Panc1 (cell line): ENCODE measurements around the gene FTL. TPM values are rescaled to one million over a fixed set of nuclear protein-coding genes. Genes with fewer than 3 reads are reported as not detected.
A peak's percentile ranks its signal among the peaks of the same experiment; 100 is the strongest.

ENCODE experiments used
- ATAC-seq: fragments of 200-7000 bp; cut with Tn5 transposase; 2 replicates; pipeline ENCODE4 v1.9.1; 2020; ENCODE audit warnings: mild to moderate bottlenecking, moderate library complexity
- BruUV-seq: library from RNA; stranded (reverse); fragments of 400-500 nt; replicated peaks from 2 replicates; lab custom pipeline; 2021; lab: Mats Ljungman, UMichigan
- CTCF ChIA-PET: fragments of 300-600 bp; sonication (Branson Sonifier 250); formaldehyde crosslinking; loops from one replicate; lab custom pipeline; 2022; ENCODE audit warnings: antibody characterized with exemption; lab: Charles Lee
- POLR2A ChIA-PET: fragments of 300-600 bp; sonication (Branson Sonifier 250); formaldehyde crosslinking; loops from one replicate; lab custom pipeline; 2022; ENCODE audit warnings: antibody characterized with exemption; lab: Charles Lee
- DNase-seq: peaks from one replicate; pipeline ENCODE4 v3.0.0-alpha.2; 2010; ENCODE audit warnings: low read depth, low spot score
- H3K27ac ChIP-seq: 2 replicates; pipeline ENCODE4 v1.5.1; 2011; ENCODE audit warnings: mild to moderate bottlenecking, low read length, inconsistent platforms
- H3K27me3 ChIP-seq: fragments of 200-500 bp; sonication (Bioruptor generic); 2 replicates; pipeline ENCODE4 v1.6.0; 2014; ENCODE audit warnings: low read length, inconsistent platforms; ENCODE audit not compliant: control insufficient read depth, insufficient read depth
- H3K36me3 ChIP-seq: fragments of 200-500 bp; sonication (Bioruptor generic); 2 replicates; pipeline ENCODE4 v1.5.1; 2014; ENCODE audit warnings: inconsistent platforms, mild to moderate bottlenecking, low read length, moderate library complexity; ENCODE audit not compliant: control insufficient read depth, insufficient read depth
- H3K4me1 ChIP-seq: 2 replicates; pipeline ENCODE4 v1.5.1; 2011; ENCODE audit warnings: inconsistent platforms, mild to moderate bottlenecking, low read length, moderate library complexity; ENCODE audit not compliant: control insufficient read depth, insufficient read depth
- H3K4me3 ChIP-seq, 2 experiments: 2 replicates each; pipeline ENCODE4 v1.5.1; 2011 to 2012; ENCODE audit warnings: low read depth in 2 of 2, low read length in 2 of 2, mild to moderate bottlenecking in 2 of 2, inconsistent platforms in 1 of 2, moderate library complexity in 1 of 2
- H3K9me3 ChIP-seq: fragments of 200-500 bp; sonication (Bioruptor generic); 2 replicates; pipeline ENCODE4 v1.5.1; 2014; ENCODE audit warnings: low read depth, mild to moderate bottlenecking, inconsistent platforms, low read length, moderate library complexity; ENCODE audit not compliant: control insufficient read depth, insufficient read depth
- POLR2AphosphoS5 ChIP-seq: IDR thresholded peaks from 2 replicates; pipeline ENCODE4 v1.6.1; 2012; ENCODE audit warnings: mild to moderate bottlenecking, low read depth, low read length, moderate library complexity
- SIN3A ChIP-seq: IDR thresholded peaks from 2 replicates; pipeline ENCODE4 v1.6.1; 2012; ENCODE audit warnings: low read depth, mild to moderate bottlenecking, low read length, moderate library complexity, borderline replicate concordance; ENCODE audit not compliant: insufficient read depth
- TCF7L2 ChIP-seq: IDR thresholded peaks from 2 replicates; pipeline ENCODE4 v1.6.1; 2011; ENCODE audit warnings: mild to moderate bottlenecking, low read depth, low read length, inconsistent platforms
- in situ Hi-C: cut with HindIII; loops from 2 replicates; pipeline ENCODE4 v1.10.0; 2016; ENCODE audit warnings: low sequenced_read_pairs, low pct_unique_long_range_greater_than_20kb
- intact Hi-C: fragments of 100-400 bp; cut with micrococcal nuclease; formaldehyde crosslinking; loops from one replicate; pipeline ENCODE4 v1.10.0; 2022; ENCODE audit not compliant: unreplicated experiment
- total RNA-seq: library from RNA; stranded (reverse); gene quantifications from one replicate; pipeline ENCODE4 v1.2.1, GENCODE V29; 2021; ENCODE audit not compliant: unreplicated experiment
- TF ChIP-seq, protein P1 (sequence below), 2 experiments: IDR thresholded peaks; 2 replicates each; pipeline ENCODE4 v1.6.1; 2011 to 2012; ENCODE audit warnings: low read depth in 2 of 2, control low read depth in 1 of 2, low read length in 1 of 2, mild to moderate bottlenecking in 1 of 2, moderate library complexity in 1 of 2; ENCODE audit not compliant: insufficient read depth in 1 of 2
- TF ChIP-seq, protein P2 (sequence below): fragments of 450-650 bp; IDR thresholded peaks from 2 replicates; pipeline ENCODE4 v1.5.1; 2017; ENCODE audit warnings: mild to moderate bottlenecking

FTL gene
- total RNA-seq, 1 experiment from 2014 or later, result 1,332 TPM

- Histone ChIP-seq H3K4me3 (peak overlapping the region; percentile 14 to 45), H3K27ac (peak overlapping the region; percentile 14), H3K27me3 (no peaks in the 10 kb centered on the region), H3K4me1 (peaks cover 13% of the 10 kb centered on the region; the same call in 1 of the 2 replicates), H3K9me3 (no peaks in the 10 kb centered on the region), H3K36me3 (peaks cover 2% of the 10 kb centered on the region)
- ATAC-seq, result peak; percentile 46
- intact Hi-C loops (loop anchor here (10.0 kb wide), 1 partner anchor 185 kb away; no protein-coding TSS in a partner anchor), in situ Hi-C loops (no loop called here)
- TF ChIP-seq POLR2AphosphoS5, result no peak
- TF ChIP-seq, protein P1, sequence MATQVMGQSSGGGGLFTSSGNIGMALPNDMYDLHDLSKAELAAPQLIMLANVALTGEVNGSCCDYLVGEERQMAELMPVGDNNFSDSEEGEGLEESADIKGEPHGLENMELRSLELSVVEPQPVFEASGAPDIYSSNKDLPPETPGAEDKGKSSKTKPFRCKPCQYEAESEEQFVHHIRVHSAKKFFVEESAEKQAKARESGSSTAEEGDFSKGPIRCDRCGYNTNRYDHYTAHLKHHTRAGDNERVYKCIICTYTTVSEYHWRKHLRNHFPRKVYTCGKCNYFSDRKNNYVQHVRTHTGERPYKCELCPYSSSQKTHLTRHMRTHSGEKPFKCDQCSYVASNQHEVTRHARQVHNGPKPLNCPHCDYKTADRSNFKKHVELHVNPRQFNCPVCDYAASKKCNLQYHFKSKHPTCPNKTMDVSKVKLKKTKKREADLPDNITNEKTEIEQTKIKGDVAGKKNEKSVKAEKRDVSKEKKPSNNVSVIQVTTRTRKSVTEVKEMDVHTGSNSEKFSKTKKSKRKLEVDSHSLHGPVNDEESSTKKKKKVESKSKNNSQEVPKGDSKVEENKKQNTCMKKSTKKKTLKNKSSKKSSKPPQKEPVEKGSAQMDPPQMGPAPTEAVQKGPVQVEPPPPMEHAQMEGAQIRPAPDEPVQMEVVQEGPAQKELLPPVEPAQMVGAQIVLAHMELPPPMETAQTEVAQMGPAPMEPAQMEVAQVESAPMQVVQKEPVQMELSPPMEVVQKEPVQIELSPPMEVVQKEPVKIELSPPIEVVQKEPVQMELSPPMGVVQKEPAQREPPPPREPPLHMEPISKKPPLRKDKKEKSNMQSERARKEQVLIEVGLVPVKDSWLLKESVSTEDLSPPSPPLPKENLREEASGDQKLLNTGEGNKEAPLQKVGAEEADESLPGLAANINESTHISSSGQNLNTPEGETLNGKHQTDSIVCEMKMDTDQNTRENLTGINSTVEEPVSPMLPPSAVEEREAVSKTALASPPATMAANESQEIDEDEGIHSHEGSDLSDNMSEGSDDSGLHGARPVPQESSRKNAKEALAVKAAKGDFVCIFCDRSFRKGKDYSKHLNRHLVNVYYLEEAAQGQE (IDR thresholded peaks at IDR 0.05; ENCODE audit: insufficient read depth in 1 of 2, low read depth in 2 of 2, low read length in 1 of 2), result no peak
- no peak for TF ChIP-seq SIN3A
- no peak for TF ChIP-seq TCF7L2
- TF ChIP-seq, protein P2, sequence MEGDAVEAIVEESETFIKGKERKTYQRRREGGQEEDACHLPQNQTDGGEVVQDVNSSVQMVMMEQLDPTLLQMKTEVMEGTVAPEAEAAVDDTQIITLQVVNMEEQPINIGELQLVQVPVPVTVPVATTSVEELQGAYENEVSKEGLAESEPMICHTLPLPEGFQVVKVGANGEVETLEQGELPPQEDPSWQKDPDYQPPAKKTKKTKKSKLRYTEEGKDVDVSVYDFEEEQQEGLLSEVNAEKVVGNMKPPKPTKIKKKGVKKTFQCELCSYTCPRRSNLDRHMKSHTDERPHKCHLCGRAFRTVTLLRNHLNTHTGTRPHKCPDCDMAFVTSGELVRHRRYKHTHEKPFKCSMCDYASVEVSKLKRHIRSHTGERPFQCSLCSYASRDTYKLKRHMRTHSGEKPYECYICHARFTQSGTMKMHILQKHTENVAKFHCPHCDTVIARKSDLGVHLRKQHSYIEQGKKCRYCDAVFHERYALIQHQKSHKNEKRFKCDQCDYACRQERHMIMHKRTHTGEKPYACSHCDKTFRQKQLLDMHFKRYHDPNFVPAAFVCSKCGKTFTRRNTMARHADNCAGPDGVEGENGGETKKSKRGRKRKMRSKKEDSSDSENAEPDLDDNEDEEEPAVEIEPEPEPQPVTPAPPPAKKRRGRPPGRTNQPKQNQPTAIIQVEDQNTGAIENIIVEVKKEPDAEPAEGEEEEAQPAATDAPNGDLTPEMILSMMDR, result no peak
- DNase-seq, result no peak
- BruUV-seq, result no TSS peak
- CTCF ChIA-PET, result interaction anchor here (0.5 to 1.4 kb wide), 13 partner anchors 8 to 254 kb away, joined by 3 to 11 read pairs (median 5); partner anchors contain the start of genes DHDH, GYS1 and RUVBL2
- POLR2A ChIA-PET, result interaction anchor here (0.5 kb wide), 2 partner anchors 9 to 125 kb away, joined by 3 to 7 read pairs; no protein-coding TSS in a partner anchor
These were observed 5.1 kb downstream of the FTL start for GRCh38 chr19:48970139-48970766.

DNA sequence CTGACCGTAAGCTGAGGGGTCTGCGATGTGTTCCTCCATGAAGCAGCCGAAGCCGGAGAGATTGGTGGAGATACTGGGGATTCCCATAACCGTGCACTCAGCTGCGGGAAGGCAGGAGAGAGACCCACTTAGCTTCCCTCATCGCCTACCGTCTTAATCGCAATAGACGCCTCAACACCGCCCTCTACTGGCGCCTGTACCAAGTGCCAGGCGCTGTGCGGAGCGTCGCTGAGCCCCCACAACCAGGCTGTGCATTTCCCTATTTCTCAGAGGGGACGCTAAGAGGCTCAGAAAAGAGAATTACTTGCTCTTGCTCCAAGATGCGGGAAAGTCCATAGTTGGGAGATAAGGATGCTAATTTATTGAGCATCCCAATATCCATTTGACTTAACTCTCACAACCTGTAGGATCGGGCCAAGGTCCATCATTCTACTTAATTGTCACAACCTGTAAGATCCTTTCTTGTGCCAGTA lies 5.8 kb downstream of the FTL start:
- in situ Hi-C loops, result no loop called here
- peaks cover 2% of the 10 kb centered on the region for H3K36me3 ChIP-seq
- TF ChIP-seq TCF7L2 (no peak), SIN3A (no peak), POLR2AphosphoS5 (no peak)
- TF ChIP-seq, protein P1 (IDR thresholded peaks at IDR 0.05; ENCODE audit: insufficient read depth in 1 of 2, low read depth in 2 of 2, low read length in 1 of 2), result no peak
- TF ChIP-seq, protein P2, result peak; percentile 91
- H3K9me3 ChIP-seq, result no peaks in the 10 kb centered on the region
- no peaks in the 10 kb centered on the region for H3K27me3 ChIP-seq
- intact Hi-C loops, result loop anchor here (10.0 kb wide), 1 partner anchor 186 kb away; no protein-coding TSS in a partner anchor
- peaks cover 13% of the 10 kb centered on the region; the same call in 1 of the 2 replicates for H3K4me1 ChIP-seq
- DNase-seq (no peak), ATAC-seq (peak; percentile 86)
- H3K4me3 ChIP-seq, result peak overlapping the region; percentile 14 to 45
- ChIA-PET CTCF (interaction anchor here (0.5 to 1.4 kb wide), 14 partner anchors 9 to 255 kb away, joined by 3 to 11 read pairs (median 5); partner anchors contain the start of genes DHDH, GYS1 and RUVBL2), POLR2A (interaction anchor here (0.5 kb wide), 1 partner anchor 10 kb away, joined by 3 read pairs; no protein-coding TSS in a partner anchor)
- no peak overlapping the region for H3K27ac ChIP-seq
- no TSS peak for BruUV-seq
